Cardiac fibroblast (primary cell): ENCODE measurements around the gene SLC25A5.
A peak's percentile ranks its signal among the peaks of the same experiment; 100 is the strongest.
"Not testable (repeated sequence)": the region's sequence is repeated elsewhere in the genome, so short reads cannot be mapped to it uniquely, and the experiment has no call there.

Experiments
- DNase-seq, 2 donors: peaks; one replicate each; pipeline versions ENCODE4 v3.0.0 to v3.0.0-alpha.2; 2010; ENCODE audit warnings: low read depth in 2 of 2
- H3K4me3 ChIP-seq, 2 donors: replicated peaks in 1 of 2; 1 replicate in 1 of 2; 2 replicates in 1 of 2; pipeline ENCODE4 v1.5.1; 2011; ENCODE audit warnings: low read depth in 2 of 2, low read length in 2 of 2, mild to moderate bottlenecking in 2 of 2, moderate library complexity in 1 of 2
- TF ChIP-seq, protein P1 (sequence below): IDR thresholded peaks from one replicate; pipeline ENCODE4 v1.5.1; 2011; ENCODE audit warnings: low read depth, mild to moderate bottlenecking, low read length, inconsistent platforms

SLC25A5 gene

DNA sequence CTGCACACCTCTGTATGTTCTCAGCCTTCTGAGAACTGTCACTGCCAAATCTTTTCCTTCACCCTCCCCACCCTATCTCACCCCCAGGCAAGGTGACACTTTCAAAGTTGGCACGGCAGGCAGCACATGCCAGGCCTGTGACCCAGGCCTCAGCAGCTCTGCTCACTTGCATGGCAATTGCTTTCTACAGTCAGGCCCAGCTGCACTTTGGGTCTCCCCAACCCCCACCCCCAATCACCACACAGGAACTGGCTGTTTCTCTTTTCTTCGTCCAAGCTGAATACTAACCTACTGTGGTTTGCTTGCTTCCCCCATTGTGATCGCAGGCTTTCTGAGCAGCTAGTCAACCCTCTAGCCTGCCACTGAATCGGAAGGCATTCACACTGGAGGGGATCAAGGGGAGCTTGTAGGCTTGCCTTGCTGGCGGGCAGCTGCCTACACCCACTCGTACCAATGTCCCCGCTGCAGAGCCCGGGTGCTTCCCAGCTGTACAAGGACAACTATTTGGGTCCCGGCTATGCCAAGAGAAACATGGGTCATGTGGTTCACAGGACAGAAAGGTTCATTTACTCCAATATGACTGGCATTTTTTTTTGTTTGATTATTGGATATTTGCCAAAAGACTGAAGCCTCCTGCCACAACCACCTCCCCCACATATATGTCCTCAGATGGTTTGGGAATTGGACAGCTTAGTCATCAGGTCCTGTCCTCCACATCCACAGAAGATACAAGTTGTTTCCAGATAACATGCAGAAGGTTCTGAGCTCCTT, 41.0 kb upstream of the SLC25A5 start:
- TF ChIP-seq, protein P1, sequence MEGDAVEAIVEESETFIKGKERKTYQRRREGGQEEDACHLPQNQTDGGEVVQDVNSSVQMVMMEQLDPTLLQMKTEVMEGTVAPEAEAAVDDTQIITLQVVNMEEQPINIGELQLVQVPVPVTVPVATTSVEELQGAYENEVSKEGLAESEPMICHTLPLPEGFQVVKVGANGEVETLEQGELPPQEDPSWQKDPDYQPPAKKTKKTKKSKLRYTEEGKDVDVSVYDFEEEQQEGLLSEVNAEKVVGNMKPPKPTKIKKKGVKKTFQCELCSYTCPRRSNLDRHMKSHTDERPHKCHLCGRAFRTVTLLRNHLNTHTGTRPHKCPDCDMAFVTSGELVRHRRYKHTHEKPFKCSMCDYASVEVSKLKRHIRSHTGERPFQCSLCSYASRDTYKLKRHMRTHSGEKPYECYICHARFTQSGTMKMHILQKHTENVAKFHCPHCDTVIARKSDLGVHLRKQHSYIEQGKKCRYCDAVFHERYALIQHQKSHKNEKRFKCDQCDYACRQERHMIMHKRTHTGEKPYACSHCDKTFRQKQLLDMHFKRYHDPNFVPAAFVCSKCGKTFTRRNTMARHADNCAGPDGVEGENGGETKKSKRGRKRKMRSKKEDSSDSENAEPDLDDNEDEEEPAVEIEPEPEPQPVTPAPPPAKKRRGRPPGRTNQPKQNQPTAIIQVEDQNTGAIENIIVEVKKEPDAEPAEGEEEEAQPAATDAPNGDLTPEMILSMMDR: no peak
- H3K4me3 ChIP-seq: no peak overlapping the region
- DNase-seq: peak; percentile 37 to 39

DNA sequence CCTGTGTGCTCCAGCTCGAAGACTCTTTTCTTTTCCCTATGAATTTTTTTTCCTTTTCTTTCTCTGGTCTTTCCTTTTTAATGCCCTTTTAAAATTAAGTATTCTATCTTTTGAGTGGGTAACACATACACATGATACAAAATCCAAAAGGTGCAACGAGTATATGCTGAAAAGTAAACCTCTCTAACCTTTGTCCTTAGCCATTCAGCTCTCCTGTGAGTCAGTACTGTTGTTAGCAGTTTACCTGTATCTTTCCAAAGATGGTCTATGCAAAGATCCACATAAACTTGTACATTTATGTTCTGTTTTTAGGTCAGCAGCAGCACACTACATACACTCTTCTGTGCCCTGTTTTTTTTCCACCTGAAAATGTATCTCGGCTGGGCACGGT, 40.5 kb upstream of the SLC25A5 start:
- no peak for DNase-seq
- H3K4me3 ChIP-seq: no peak overlapping the region
- TF ChIP-seq, protein P1: no peak

DNA sequence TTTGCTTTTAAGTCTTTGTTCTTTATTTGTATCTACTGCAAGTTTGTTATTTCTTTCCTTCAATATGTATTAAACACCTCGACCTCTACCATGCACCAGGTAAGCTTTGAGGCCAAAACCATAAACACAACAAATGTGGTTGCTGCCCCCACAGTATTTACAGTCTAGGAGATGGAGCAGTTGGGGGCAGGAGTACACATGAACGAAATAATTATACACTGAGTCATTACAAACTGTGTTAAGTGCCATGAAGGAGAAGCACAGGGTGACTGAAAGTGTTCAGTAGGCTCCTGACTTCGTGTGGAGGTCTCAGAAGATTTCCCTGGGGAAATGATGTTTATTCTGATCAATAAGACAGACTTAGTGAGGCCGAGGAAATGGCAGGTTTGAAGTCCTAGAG, 38.8 kb upstream of the SLC25A5 start:
- no peak for DNase-seq
- H3K4me3 ChIP-seq: no peak overlapping the region
- TF ChIP-seq, protein P1: no peak

DNA sequence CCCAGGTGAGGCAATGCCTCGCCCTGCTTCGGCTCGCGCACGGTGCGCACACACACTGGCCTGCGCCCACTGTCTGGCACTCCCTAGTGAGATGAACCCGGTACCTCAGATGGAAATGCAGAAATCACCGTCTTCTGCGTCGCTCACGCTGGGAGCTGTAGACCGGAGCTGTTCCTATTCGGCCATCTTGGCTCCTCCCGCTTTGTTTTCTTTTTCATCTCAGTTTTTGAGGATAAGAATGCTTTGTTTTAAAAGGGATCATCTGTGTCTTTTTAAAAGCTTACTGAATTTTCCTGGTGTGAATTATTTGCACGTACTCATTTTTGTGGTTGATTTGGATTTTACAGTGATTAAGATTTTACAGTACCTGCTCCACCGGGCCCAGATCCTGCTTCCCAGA, 26.9 kb upstream of the SLC25A5 start:
- H3K4me3 ChIP-seq, DNase-seq: not testable (repeated sequence)

DNA sequence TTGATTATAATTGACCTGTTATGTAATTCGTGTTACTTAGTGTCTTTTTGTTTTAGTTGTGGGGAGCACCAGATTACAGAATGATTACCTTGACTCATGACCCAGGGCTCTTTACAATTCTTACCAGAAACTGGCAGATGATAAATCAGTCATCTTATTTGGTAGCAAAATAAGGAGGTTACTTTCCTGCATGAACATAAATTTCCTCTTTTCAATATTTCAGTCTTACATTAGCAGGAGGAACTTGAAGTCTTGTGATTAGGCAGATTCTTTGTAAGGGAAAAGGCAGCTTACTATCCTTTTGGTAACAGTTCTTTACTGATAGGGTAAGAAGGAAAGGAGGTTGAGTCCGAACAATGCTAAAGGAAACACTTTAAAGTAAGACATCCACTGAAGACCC, 26.0 kb upstream of the SLC25A5 start:
- DNase-seq: no peak
- H3K4me3 ChIP-seq: no peak overlapping the region
- TF ChIP-seq, protein P1: no peak

DNA sequence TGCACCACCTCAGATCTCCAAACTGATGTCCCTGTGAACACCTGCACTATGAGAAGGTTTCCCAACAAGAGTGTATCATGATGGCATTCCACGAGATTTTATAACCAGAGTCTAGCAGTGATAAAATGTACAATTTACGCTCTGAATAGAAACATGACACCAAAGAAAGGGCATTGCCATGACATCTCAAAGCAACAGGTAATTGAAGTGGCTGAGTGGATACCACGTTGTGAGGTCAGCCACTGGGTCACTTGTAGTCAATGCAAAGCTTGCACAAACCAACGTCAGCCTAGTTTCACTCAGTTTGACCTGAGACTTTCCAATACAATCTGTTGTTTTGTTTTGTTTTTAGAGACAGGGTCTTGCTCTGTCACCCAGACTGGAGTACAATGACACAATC, 15.0 kb upstream of the SLC25A5 start:
- no peak for DNase-seq
- no peak overlapping the region for H3K4me3 ChIP-seq
- TF ChIP-seq, protein P1: no peak

DNA sequence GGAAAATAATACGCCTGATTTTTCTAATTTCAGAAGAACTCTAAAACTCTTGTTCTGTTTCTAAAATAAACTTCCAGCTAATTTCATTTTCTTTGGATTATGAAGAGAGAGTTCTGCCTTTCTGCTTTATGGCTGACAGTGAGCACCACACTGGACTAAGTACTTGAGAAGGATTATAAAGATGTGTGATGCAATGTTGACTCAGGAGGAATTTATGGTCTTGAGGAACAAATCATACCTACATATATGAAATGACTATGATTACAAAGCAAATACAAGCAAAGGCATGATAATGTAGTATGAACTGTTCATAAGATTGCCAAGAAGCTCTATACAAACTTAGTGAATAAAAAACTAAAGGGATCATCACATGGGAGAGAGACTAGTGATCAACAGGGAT, 13.0 kb upstream of the SLC25A5 start:
- H3K4me3 ChIP-seq: no peak overlapping the region
- TF ChIP-seq, protein P1: no peak
- DNase-seq: peak in 1 of 2 donors; percentile 60
